ENCODE measurements around the gene ISM2. TPM values are rescaled to one million over a fixed set of nuclear protein-coding genes. Genes with fewer than 3 reads are reported as not detected.
"Not testable (repeated sequence)": the region's sequence is repeated elsewhere in the genome, so short reads cannot be mapped to it uniquely, and the experiment has no call there.

ISM2 gene
- total RNA-seq, 1 donor from 2014 or later, result not detected

DNA sequence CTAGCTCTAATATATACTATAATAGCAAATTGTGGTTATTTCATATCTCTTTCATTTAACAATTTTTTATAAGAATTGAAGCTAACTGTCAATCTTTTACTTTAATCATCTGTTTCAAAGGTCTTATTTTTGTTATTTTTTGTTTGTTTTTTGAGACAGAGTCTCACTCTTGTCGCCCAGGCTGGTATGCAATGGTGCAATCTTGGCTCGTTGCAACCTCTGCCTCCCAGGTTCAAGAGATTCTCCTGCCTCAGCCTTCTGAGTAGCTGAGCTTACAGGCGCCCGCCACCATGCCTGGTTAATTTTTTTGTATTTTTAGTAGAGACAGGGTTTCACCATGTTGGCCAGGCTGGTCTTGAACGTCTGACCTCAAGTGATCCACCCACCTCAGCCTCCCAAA is 30.1 kb upstream of the ISM2 start:
- peaks cover 18% of the 10 kb centered on the region for H3K36me3 Mint-ChIP-seq (ENCODE audit: low read depth)
- DNase-seq (ENCODE audit: low spot score); H3K9me3 Mint-ChIP-seq; H3K27ac Mint-ChIP-seq; H3K27me3 Mint-ChIP-seq (ENCODE audit: low read depth); intact Hi-C loops (cut with micrococcal nuclease); H3K4me3 Mint-ChIP-seq (ENCODE audit: low read depth): not testable (repeated sequence)
- peaks cover 12% of the 10 kb centered on the region for H3K4me1 Mint-ChIP-seq (ENCODE audit: low read depth)

DNA sequence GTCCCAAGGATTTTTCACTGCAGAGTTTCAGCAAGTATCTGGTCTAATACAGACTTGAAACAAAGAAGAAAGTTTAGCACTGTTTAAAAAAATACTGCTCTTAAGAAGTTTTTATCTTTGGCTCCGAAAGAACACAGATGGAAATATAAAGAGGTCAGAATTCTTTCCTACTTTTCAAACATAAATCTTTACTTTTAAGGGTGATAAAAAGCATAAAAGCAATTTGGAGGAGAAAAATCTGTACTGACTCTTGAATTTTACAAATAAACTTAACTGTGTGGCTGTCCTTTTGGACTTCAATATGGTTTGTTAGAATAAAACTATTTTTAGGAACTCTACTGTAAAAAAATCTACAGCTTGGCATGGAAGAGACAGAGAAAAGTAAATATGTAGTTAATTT is 27.6 kb upstream of the ISM2 start:
- Mint-ChIP-seq H3K9me3 (no peaks in the 10 kb centered on the region), H3K36me3 (ENCODE audit: low read depth) (peaks cover 8% of the 10 kb centered on the region), H3K27ac (no peak overlapping the region), H3K27me3 (ENCODE audit: low read depth) (no peaks in the 10 kb centered on the region), H3K4me3 (ENCODE audit: low read depth) (no peak overlapping the region), H3K4me1 (ENCODE audit: low read depth) (peaks cover 11% of the 10 kb centered on the region)
- DNase-seq (ENCODE audit: low spot score), result no peak
- intact Hi-C loops (cut with micrococcal nuclease), result no loop called here

DNA sequence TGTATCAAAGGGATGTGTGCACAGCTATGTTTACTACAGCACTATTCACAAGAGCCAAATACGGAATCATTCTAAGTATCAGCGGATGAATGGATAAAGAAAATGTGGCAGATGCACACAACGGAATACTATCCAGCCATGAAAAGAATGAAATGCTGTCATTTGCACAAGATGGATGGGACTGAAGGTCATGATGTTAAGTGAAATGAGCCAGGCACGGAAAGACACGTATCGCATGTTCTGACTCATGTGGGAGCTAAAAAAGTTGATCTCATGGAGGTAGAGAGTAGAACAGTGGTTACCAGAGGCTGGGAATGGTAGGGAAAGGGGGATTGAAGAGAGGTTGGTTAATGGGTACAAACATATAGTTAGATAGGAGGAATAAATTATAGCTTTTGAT is 25.9 kb upstream of the ISM2 start:
- peaks cover 14% of the 10 kb centered on the region for H3K36me3 Mint-ChIP-seq (ENCODE audit: low read depth)
- no peak overlapping the region for H3K27ac Mint-ChIP-seq
- no peaks in the 10 kb centered on the region for H3K27me3 Mint-ChIP-seq (ENCODE audit: low read depth)

DNA sequence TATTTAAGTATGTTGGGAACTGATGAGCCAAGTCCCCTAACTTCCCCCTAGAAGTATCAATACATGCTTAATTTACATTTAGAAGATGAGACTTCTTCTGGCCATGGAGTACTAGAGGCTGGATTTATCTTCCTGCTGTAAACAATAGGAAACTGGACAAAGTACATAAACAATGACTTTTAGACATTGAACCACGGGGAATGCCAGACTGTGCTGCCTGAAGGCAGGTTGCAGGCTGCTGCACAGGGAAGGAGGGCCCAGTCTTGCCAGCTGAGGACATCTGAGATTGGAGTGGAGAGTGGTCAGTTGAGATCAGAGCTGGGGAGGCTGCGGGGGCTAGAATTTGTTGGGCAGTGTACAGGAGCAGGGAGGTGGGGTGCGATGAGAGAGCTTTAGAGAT is 24.5 kb upstream of the ISM2 start:
- H3K27ac Mint-ChIP-seq, result no peak overlapping the region

More for the DNA sequence above, 25.9 kb upstream of the ISM2 start:
- DNase-seq (ENCODE audit: low spot score), result no peak
- no peak overlapping the region for H3K4me3 Mint-ChIP-seq (ENCODE audit: low read depth)
- H3K9me3 Mint-ChIP-seq, result no peaks in the 10 kb centered on the region
- intact Hi-C loops (cut with micrococcal nuclease), result no loop called here
- H3K4me1 Mint-ChIP-seq (ENCODE audit: low read depth), result no peaks in the 10 kb centered on the region

DNA sequence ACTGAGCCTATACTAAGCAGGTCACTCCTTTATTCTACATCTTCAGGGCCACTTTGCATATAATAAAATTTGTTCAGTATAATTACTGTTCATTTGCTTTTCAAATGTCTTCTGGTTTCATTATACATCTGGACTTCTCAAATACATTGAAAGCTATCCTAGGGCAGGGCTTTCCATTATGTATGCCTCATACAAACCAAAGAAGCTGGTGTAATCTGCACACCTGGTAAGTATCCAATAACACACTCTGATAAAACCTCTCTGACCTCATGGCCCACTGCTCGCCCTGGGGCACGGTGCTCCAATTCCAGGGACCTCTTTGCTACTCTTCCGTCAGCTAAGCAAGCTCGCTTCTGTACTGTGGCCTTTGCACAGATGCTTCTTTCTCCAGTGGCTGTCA is 21.9 kb upstream of the ISM2 start:
- Mint-ChIP-seq H3K4me1 (ENCODE audit: low read depth) (no peaks in the 10 kb centered on the region), H3K36me3 (ENCODE audit: low read depth) (peaks cover 37% of the 10 kb centered on the region), H3K9me3 (no peaks in the 10 kb centered on the region), H3K27me3 (ENCODE audit: low read depth) (no peaks in the 10 kb centered on the region), H3K4me3 (ENCODE audit: low read depth) (no peak overlapping the region), H3K27ac (no peak overlapping the region)
- intact Hi-C loops (cut with micrococcal nuclease), result no loop called here
- no peak for DNase-seq (ENCODE audit: low spot score)

More for the DNA sequence above, 24.5 kb upstream of the ISM2 start:
- no peak for DNase-seq (ENCODE audit: low spot score)
- H3K27me3 Mint-ChIP-seq (ENCODE audit: low read depth), result no peaks in the 10 kb centered on the region
- intact Hi-C loops (cut with micrococcal nuclease), result no loop called here
- no peak overlapping the region for H3K4me3 Mint-ChIP-seq (ENCODE audit: low read depth)
- no peaks in the 10 kb centered on the region for H3K4me1 Mint-ChIP-seq (ENCODE audit: low read depth)
- peaks cover 25% of the 10 kb centered on the region for H3K36me3 Mint-ChIP-seq (ENCODE audit: low read depth)
- H3K9me3 Mint-ChIP-seq, result no peaks in the 10 kb centered on the region

DNA sequence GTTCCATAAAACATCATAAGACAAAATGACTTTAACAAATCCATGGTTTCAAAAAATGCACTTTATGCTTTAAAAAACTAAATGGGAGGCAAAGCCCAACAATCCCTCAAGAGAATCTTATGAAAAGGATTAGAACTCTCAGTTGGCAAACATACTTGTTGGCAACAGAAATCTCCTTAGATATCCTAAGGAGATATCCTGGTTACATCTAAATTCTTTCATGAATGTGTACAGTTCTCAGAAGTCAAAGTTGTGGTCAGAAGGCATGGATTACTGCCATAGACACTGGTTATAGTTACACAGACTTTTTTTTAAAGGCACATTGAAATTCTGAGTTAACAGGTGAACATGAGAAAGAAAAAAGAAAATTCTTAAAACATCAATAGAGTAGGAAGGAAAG is 17.5 kb upstream of the ISM2 start:
- Mint-ChIP-seq H3K36me3 (ENCODE audit: low read depth) (peaks cover 54% of the 10 kb centered on the region), H3K27ac (no peak overlapping the region), H3K4me3 (ENCODE audit: low read depth) (no peak overlapping the region), H3K27me3 (ENCODE audit: low read depth) (no peaks in the 10 kb centered on the region), H3K4me1 (ENCODE audit: low read depth) (no peaks in the 10 kb centered on the region), H3K9me3 (no peaks in the 10 kb centered on the region)
- intact Hi-C loops (cut with micrococcal nuclease), result no loop called here
- DNase-seq (ENCODE audit: low spot score), result no peak

DNA sequence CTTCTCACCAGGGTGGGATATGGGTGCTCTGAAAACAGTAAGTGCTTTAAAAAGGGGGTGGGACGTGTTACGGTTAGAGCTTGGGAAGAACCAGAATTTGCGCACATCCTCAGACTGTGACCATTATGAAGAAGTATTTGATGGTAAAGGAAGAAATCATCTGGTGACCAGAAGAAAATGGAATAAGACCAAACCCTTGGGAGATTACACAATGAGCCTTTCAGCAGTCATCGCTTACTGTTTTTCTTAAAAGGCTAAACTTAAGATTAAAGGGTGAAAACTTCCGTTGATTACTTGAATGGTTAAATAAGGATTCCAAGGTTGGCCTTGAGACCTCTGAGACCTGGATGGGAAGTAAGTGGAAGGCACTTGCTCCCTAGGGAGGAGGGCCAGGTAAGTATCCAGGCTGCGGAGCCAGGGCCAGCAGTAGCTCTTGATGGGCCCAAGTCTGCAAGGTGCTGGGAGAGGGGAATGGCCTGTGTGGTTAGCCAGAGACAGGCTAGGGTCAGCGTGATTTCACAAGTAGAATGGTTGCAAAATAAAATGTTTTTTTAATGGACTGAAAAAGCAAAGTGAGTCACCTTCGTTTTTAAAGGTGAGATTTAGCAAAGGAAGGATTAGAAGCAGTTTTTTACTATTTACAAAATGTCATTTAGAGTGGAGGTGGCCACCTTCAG is 13.0 kb upstream of the ISM2 start:
- Mint-ChIP-seq H3K27ac (no peak overlapping the region), H3K4me3 (ENCODE audit: low read depth) (no peak overlapping the region), H3K9me3 (no peaks in the 10 kb centered on the region), H3K36me3 (ENCODE audit: low read depth) (peaks cover 49% of the 10 kb centered on the region), H3K27me3 (ENCODE audit: low read depth) (no peaks in the 10 kb centered on the region), H3K4me1 (ENCODE audit: low read depth) (no peaks in the 10 kb centered on the region)
- DNase-seq (ENCODE audit: low spot score), result no peak
- intact Hi-C loops (cut with micrococcal nuclease), result no loop called here

DNA sequence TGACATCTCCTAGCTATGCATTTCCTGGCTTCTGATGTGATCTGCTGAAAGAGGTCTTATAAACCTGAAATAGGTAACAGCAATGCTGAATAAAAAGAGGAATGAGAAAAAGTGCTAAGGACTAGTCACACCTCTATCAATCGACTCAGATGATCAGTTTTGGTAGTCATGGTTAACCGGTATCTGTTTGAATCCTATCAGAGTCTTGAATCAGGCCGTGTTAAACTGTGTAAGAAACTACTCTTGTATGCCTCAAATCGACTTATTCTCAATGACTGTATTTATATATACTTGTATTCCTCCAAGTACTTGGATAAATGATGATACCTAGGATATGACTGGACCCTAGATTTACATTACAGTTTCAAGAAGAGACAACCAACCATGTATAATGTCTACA is 10.8 kb upstream of the ISM2 start:
- H3K27me3 Mint-ChIP-seq (ENCODE audit: low read depth), result no peaks in the 10 kb centered on the region
- H3K4me1 Mint-ChIP-seq (ENCODE audit: low read depth), result no peaks in the 10 kb centered on the region
- no peak overlapping the region for H3K27ac Mint-ChIP-seq
- intact Hi-C loops (cut with micrococcal nuclease), result no loop called here
- H3K36me3 Mint-ChIP-seq (ENCODE audit: low read depth), result peaks cover 39% of the 10 kb centered on the region
- H3K9me3 Mint-ChIP-seq, result no peaks in the 10 kb centered on the region
- no peak for DNase-seq (ENCODE audit: low spot score)
- H3K4me3 Mint-ChIP-seq (ENCODE audit: low read depth), result no peak overlapping the region

DNA sequence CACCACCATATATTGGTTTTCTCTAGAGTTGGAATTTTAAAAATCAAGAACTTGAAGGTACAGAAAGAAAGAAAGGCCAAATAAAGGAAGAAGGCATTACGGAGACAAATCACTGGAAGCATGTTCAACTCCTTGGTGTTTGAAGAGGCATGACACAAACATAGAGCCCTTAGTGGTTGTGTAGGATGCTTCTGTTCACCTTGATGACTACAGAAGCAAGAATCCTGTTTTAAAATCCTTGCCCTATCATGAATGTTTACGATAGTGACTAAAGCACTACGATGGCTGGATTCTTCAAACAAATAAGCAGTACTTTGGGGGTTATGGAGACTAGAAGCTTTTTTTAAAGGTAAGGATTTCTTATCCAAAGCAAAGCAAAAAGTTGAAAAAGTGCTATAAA is 10.3 kb upstream of the ISM2 start:
- H3K36me3 Mint-ChIP-seq (ENCODE audit: low read depth), result peaks cover 39% of the 10 kb centered on the region
- intact Hi-C loops (cut with micrococcal nuclease), result no loop called here

DNA sequence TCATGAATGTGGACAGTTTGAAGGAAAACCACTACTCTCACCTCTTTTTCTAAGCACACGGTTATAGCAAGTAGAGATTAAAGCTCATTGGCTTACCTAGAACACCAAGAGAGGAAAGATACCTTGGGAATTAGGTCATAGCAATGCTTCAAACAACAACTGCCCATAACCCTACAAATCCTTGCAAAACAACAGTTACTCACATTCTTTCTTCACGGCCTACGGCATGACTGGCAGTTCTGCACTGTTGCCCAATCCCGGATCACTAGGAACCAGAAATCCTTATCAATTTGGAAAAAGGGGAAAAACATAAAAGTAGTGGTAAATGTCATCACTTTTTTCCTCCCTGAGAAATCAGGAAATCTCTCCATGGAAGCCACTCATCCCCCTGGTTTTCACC is 9.6 kb upstream of the ISM2 start:
- peaks cover 2% of the 10 kb centered on the region for H3K9me3 Mint-ChIP-seq
- no peak for DNase-seq (ENCODE audit: low spot score)
- no peak overlapping the region for H3K4me3 Mint-ChIP-seq (ENCODE audit: low read depth)
- no peak overlapping the region for H3K27ac Mint-ChIP-seq
- H3K27me3 Mint-ChIP-seq (ENCODE audit: low read depth), result no peaks in the 10 kb centered on the region
- intact Hi-C loops (cut with micrococcal nuclease), result no loop called here
- H3K4me1 Mint-ChIP-seq (ENCODE audit: low read depth), result no peaks in the 10 kb centered on the region
- peaks cover 40% of the 10 kb centered on the region for H3K36me3 Mint-ChIP-seq (ENCODE audit: low read depth)

More for the DNA sequence above, 10.3 kb upstream of the ISM2 start:
- H3K27me3 Mint-ChIP-seq (ENCODE audit: low read depth), result no peaks in the 10 kb centered on the region
- no peaks in the 10 kb centered on the region for H3K4me1 Mint-ChIP-seq (ENCODE audit: low read depth)
- DNase-seq (ENCODE audit: low spot score), result no peak
- H3K27ac Mint-ChIP-seq, result no peak overlapping the region
- H3K4me3 Mint-ChIP-seq (ENCODE audit: low read depth), result no peak overlapping the region
- no peaks in the 10 kb centered on the region for H3K9me3 Mint-ChIP-seq

DNA sequence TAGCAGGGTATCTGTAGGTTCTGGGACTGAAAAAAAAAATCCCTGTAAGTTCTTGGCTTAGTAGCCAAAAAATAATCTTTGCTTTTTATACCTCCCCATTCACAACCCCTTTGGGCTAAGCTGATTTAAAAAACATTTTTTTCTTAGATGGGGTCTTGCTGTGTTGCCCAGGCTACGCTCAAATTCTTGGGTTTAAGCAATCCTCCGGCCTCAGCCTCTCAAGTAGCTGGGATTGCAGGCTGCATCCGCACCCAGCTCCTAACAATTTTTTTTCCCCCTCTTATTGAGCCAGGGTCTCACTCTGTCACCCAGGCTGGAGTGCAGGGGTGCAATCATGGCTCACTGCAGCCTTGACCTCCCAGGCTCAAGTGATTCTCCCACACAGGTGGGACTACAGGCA is 9.1 kb upstream of the ISM2 start:
- DNase-seq (ENCODE audit: low spot score), result no peak
- Mint-ChIP-seq H3K4me3 (ENCODE audit: low read depth) (no peak overlapping the region), H3K9me3 (peaks cover 5% of the 10 kb centered on the region), H3K36me3 (ENCODE audit: low read depth) (peaks cover 42% of the 10 kb centered on the region), H3K4me1 (ENCODE audit: low read depth) (no peaks in the 10 kb centered on the region), H3K27me3 (ENCODE audit: low read depth) (no peaks in the 10 kb centered on the region), H3K27ac (no peak overlapping the region)
- intact Hi-C loops (cut with micrococcal nuclease), result no loop called here

DNA sequence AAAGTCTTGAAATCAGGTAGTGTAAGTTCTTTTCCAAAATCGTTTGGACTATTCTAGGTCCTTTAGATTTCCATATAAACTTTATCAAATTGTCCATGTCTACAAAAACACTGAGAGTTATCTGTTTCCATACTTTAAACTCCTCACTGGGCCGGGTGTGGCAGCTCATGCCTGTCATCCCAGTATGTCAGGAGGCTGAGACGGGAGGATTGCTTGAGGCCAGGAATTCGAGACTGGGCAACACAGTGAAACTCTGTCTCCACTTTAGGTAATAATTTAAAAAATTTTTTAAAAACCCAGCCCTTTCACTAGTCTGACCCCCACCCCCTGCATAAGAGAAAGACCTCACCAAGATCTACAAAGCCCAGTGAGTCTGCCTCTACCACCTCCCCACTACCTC is 6.4 kb upstream of the ISM2 start:
- H3K9me3 Mint-ChIP-seq, result peaks cover 5% of the 10 kb centered on the region
- H3K4me1 Mint-ChIP-seq (ENCODE audit: low read depth), result no peaks in the 10 kb centered on the region
- no peak overlapping the region for H3K27ac Mint-ChIP-seq
- peaks cover 9% of the 10 kb centered on the region for H3K27me3 Mint-ChIP-seq (ENCODE audit: low read depth)
- peaks cover 22% of the 10 kb centered on the region for H3K36me3 Mint-ChIP-seq (ENCODE audit: low read depth)
- intact Hi-C loops (cut with micrococcal nuclease), result no loop called here
- DNase-seq (ENCODE audit: low spot score), result no peak
- no peak overlapping the region for H3K4me3 Mint-ChIP-seq (ENCODE audit: low read depth)

DNA sequence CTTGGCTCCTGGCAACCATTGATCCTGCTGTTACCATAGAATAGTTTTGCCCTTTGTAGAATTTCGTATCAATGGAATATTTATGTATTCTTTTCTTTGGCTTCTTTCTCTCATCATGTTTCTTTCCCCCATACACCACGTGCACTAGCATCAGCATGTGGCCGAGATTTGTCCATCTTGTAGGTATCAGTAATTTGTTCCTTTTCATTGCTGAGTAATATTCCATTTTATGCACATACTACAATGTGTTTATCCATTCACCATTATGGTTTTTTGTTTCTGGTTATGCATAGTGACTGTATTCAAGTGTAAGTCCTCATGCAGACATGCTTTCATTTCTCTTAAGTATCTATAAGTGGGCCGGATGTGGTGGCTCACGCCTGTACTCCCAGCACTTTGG is 4.5 kb upstream of the ISM2 start:
- H3K4me3 Mint-ChIP-seq (ENCODE audit: low read depth), result no peak overlapping the region
- H3K9me3 Mint-ChIP-seq, result peaks cover 5% of the 10 kb centered on the region
- no peak overlapping the region for H3K27ac Mint-ChIP-seq
- peaks cover under 1% of the 10 kb centered on the region for H3K4me1 Mint-ChIP-seq (ENCODE audit: low read depth)
- intact Hi-C loops (cut with micrococcal nuclease), result no loop called here
- H3K36me3 Mint-ChIP-seq (ENCODE audit: low read depth), result peaks cover 13% of the 10 kb centered on the region
- peaks cover 18% of the 10 kb centered on the region for H3K27me3 Mint-ChIP-seq (ENCODE audit: low read depth)
- no peak for DNase-seq (ENCODE audit: low spot score)

All from activated T-helper 2 cell treated with anti-CD3 and anti-CD28 coated beads, Interferon-gamma antibody, Interleukin-2, Interleukin-4, amounts not matched to agents 10 μg/mL and 5 μg/mL and 100 μg/mL, durations not matched to agents 14 hours and 24 hours and 36 hours (primary cell).